ENCODE data around the gene FRRS1L.

FRRS1L gene

GRCh38 chr9:109113892-109114609, 53.0 kb downstream of the FRRS1L start:
- ATAC-seq (ENCODE audit: low read depth) (no peak), DNase-seq (ENCODE audit: low spot score in 2 of 2) (no peak)
- H3K36me3 Mint-ChIP-seq: peaks cover 3% of the 10 kb centered on the region
- H3K9me3 Mint-ChIP-seq: no peaks in the 10 kb centered on the region
- no peak overlapping the region for H3K27ac Mint-ChIP-seq
- H3K27me3 Mint-ChIP-seq: no peaks in the 10 kb centered on the region
- H3K4me3 Mint-ChIP-seq: no peak overlapping the region
- peaks cover 45% of the 10 kb centered on the region for H3K4me1 Mint-ChIP-seq

GRCh38 chr9:109113254-109113653, 53.8 kb downstream of the FRRS1L start:
- Mint-ChIP-seq H3K27me3 (no peaks in the 10 kb centered on the region), H3K9me3 (no peaks in the 10 kb centered on the region), H3K27ac (no peak overlapping the region), H3K4me3 (no peak overlapping the region), H3K36me3 (peaks cover 3% of the 10 kb centered on the region), H3K4me1 (peaks cover 44% of the 10 kb centered on the region)
- DNase-seq (ENCODE audit: low spot score in 2 of 2) (no peak), ATAC-seq (ENCODE audit: low read depth) (no peak)

GRCh38 chr9:109110329-109111021, 56.6 kb downstream of the FRRS1L start:
- H3K9me3 Mint-ChIP-seq: no peaks in the 10 kb centered on the region
- H3K27ac Mint-ChIP-seq: peak overlapping the region; percentile 75
- H3K36me3 Mint-ChIP-seq: peaks cover 5% of the 10 kb centered on the region
- ATAC-seq (ENCODE audit: low read depth): no peak
- no peaks in the 10 kb centered on the region for H3K27me3 Mint-ChIP-seq
- H3K4me3 Mint-ChIP-seq: no peak overlapping the region
- no peak for DNase-seq (ENCODE audit: low spot score in 2 of 2)
- peaks cover 36% of the 10 kb centered on the region for H3K4me1 Mint-ChIP-seq

GRCh38 chr9:109109967-109110328, 57.1 kb downstream of the FRRS1L start:
- H3K4me3 Mint-ChIP-seq: no peak overlapping the region
- DNase-seq (ENCODE audit: low spot score in 2 of 2): no peak
- H3K9me3 Mint-ChIP-seq: no peaks in the 10 kb centered on the region
- no peaks in the 10 kb centered on the region for H3K27me3 Mint-ChIP-seq
- peaks cover 9% of the 10 kb centered on the region for H3K36me3 Mint-ChIP-seq
- no peak for ATAC-seq (ENCODE audit: low read depth)
- H3K27ac Mint-ChIP-seq: peak overlapping the region; percentile 75
- peaks cover 36% of the 10 kb centered on the region for H3K4me1 Mint-ChIP-seq

GRCh38 chr9:109108318-109108717, 58.7 kb downstream of the FRRS1L start:
- H3K27me3 Mint-ChIP-seq: no peaks in the 10 kb centered on the region
- ATAC-seq (ENCODE audit: low read depth): peak; percentile 59
- no peak overlapping the region for H3K4me3 Mint-ChIP-seq
- peaks cover 2% of the 10 kb centered on the region for H3K9me3 Mint-ChIP-seq
- H3K27ac Mint-ChIP-seq: peak overlapping the region; percentile 12
- peaks cover 18% of the 10 kb centered on the region for H3K36me3 Mint-ChIP-seq
- no peak for DNase-seq (ENCODE audit: low spot score in 2 of 2)
- H3K4me1 Mint-ChIP-seq: peaks cover 33% of the 10 kb centered on the region

- peaks cover 25% of the 10 kb centered on the region for H3K36me3 Mint-ChIP-seq
- peaks cover 5% of the 10 kb centered on the region for H3K9me3 Mint-ChIP-seq
- peaks cover 37% of the 10 kb centered on the region for H3K4me1 Mint-ChIP-seq
- no peak overlapping the region for H3K4me3 Mint-ChIP-seq
- H3K27me3 Mint-ChIP-seq: no peaks in the 10 kb centered on the region
- ATAC-seq (ENCODE audit: low read depth) (no peak), DNase-seq (ENCODE audit: low spot score in 2 of 2) (no peak)
- peak overlapping the region; percentile 12 for H3K27ac Mint-ChIP-seq
Measured at GRCh38 chr9:109107402-109108240, 59.4 kb downstream of the FRRS1L start.

- H3K36me3 Mint-ChIP-seq: peaks cover 33% of the 10 kb centered on the region
- DNase-seq (ENCODE audit: low spot score in 2 of 2): no peak
- ATAC-seq (ENCODE audit: low read depth): no peak
Measured at GRCh38 chr9:109101810-109102209, 65.2 kb downstream of the FRRS1L start.

GRCh38 chr9:109101202-109101595, 65.8 kb downstream of the FRRS1L start:
- peaks cover 31% of the 10 kb centered on the region for H3K4me1 Mint-ChIP-seq
- no peak overlapping the region for H3K4me3 Mint-ChIP-seq
- H3K9me3 Mint-ChIP-seq: peaks cover 5% of the 10 kb centered on the region
- ATAC-seq (ENCODE audit: low read depth) (no peak), DNase-seq (ENCODE audit: low spot score in 2 of 2) (no peak)
- no peak overlapping the region for H3K27ac Mint-ChIP-seq
- H3K36me3 Mint-ChIP-seq: peaks cover 33% of the 10 kb centered on the region
- H3K27me3 Mint-ChIP-seq: no peaks in the 10 kb centered on the region

More at GRCh38 chr9:109101810-109102209, 65.2 kb downstream of the FRRS1L start:
- H3K4me3 Mint-ChIP-seq: no peak overlapping the region
- peaks cover 31% of the 10 kb centered on the region for H3K4me1 Mint-ChIP-seq
- no peaks in the 10 kb centered on the region for H3K27me3 Mint-ChIP-seq
- H3K27ac Mint-ChIP-seq: peak overlapping the region; percentile 70
- H3K9me3 Mint-ChIP-seq: peaks cover 5% of the 10 kb centered on the region

GRCh38 chr9:109100543-109101201, 66.4 kb downstream of the FRRS1L start:
- ATAC-seq (ENCODE audit: low read depth) (no peak), DNase-seq (ENCODE audit: low spot score in 2 of 2) (no peak)
- Mint-ChIP-seq H3K27ac (no peak overlapping the region), H3K4me1 (peaks cover 33% of the 10 kb centered on the region), H3K4me3 (no peak overlapping the region), H3K36me3 (peaks cover 36% of the 10 kb centered on the region), H3K27me3 (no peaks in the 10 kb centered on the region), H3K9me3 (peaks cover 5% of the 10 kb centered on the region)

- no peaks in the 10 kb centered on the region for H3K27me3 Mint-ChIP-seq
- no peak for DNase-seq (ENCODE audit: low spot score in 2 of 2)
- H3K36me3 Mint-ChIP-seq: peaks cover 32% of the 10 kb centered on the region
- H3K4me1 Mint-ChIP-seq: peaks cover 31% of the 10 kb centered on the region
- H3K9me3 Mint-ChIP-seq: peaks cover 5% of the 10 kb centered on the region
- no peak overlapping the region for H3K27ac Mint-ChIP-seq
- no peak for ATAC-seq (ENCODE audit: low read depth)
- H3K4me3 Mint-ChIP-seq: no peak overlapping the region
Measured at GRCh38 chr9:109098960-109099308, 68.1 kb downstream of the FRRS1L start.

- Mint-ChIP-seq H3K27me3 (no peaks in the 10 kb centered on the region), H3K9me3 (peaks cover 3% of the 10 kb centered on the region), H3K4me1 (peaks cover 29% of the 10 kb centered on the region), H3K4me3 (no peak overlapping the region), H3K27ac (no peak overlapping the region), H3K36me3 (peaks cover 32% of the 10 kb centered on the region)
- no peak for ATAC-seq (ENCODE audit: low read depth)
- DNase-seq (ENCODE audit: low spot score in 2 of 2): no peak
Measured at GRCh38 chr9:109098171-109098959, 68.7 kb downstream of the FRRS1L start.

- no peak for DNase-seq (ENCODE audit: low spot score in 2 of 2)
- Mint-ChIP-seq H3K36me3 (peaks cover 29% of the 10 kb centered on the region), H3K27me3 (no peaks in the 10 kb centered on the region), H3K9me3 (no peaks in the 10 kb centered on the region), H3K27ac (no peak overlapping the region), H3K4me1 (peaks cover 22% of the 10 kb centered on the region), H3K4me3 (no peak overlapping the region)
- ATAC-seq (ENCODE audit: low read depth): no peak
Measured at GRCh38 chr9:109097146-109097545, 69.9 kb downstream of the FRRS1L start.

GRCh38 chr9:109095321-109095720, 71.7 kb downstream of the FRRS1L start:
- Mint-ChIP-seq H3K9me3 (no peaks in the 10 kb centered on the region), H3K4me1 (peaks cover 11% of the 10 kb centered on the region), H3K27ac (no peak overlapping the region), H3K27me3 (no peaks in the 10 kb centered on the region), H3K4me3 (no peak overlapping the region), H3K36me3 (peaks cover 31% of the 10 kb centered on the region)
- ATAC-seq (ENCODE audit: low read depth): no peak
- DNase-seq (ENCODE audit: low spot score in 2 of 2): no peak

All from memory B cell (primary cell).